HepG2 (cell line): ENCODE results near the gene MCOLN3. TPM values are rescaled to one million over a fixed set of nuclear protein-coding genes. Genes with fewer than 3 reads are reported as not detected.

Experiments used
- ATAC-seq: fragments of 200-7000 bp; cut with Tn5 transposase; 3 replicates; pipeline ENCODE4 v1.9.1; 2020; ENCODE audit warnings: mild to moderate bottlenecking, moderate library complexity
- BruUV-seq: library from RNA; stranded (reverse); fragments of 400-500 nt; replicated peaks from 2 replicates; lab custom pipeline; 2021; lab: Mats Ljungman, UMichigan
- CTCF ChIA-PET: fragments of 300-600 bp; formaldehyde crosslinking; extraction: SDS; loops from one replicate; lab custom pipeline; 2021; ENCODE audit warnings: low total read pairs, inconsistent platforms, low intra/inter-chr PET ratio; lab: Yijun Ruan, JAX
- POLR2A ChIA-PET: fragments of 350-600 bp; sonication (Branson Sonifier 250); formaldehyde crosslinking; loops from one replicate; lab custom pipeline; 2020; ENCODE audit warnings: antibody characterized with exemption, inconsistent platforms; lab: Yijun Ruan, JAX
- DNase-seq: peaks from one replicate; pipeline ENCODE4 v3.0.0-alpha.2; 2015; ENCODE audit warnings: low spot score
- FAIRE-seq: peaks from 3 replicates; lab custom pipeline; 2011; peaks lifted over from hg19 to GRCh38; lab: Jason Lieb, UNC
- H2AFZ ChIP-seq: one replicate; pipeline ENCODE4 v1.6.1; 2011; ENCODE audit warnings: low read length, inconsistent platforms
- H3K27ac ChIP-seq: fragments of 300-600 bp; 3 replicates; pipeline ENCODE4 v1.8.0; 2011; ENCODE audit warnings: mixed run types, mild to moderate bottlenecking, mixed read lengths, low read length, inconsistent platforms; ENCODE audit not compliant: insufficient read depth; ENCODE audit errors: extremely low read length
- H3K27me3 ChIP-seq, 2 experiments: fragments of 200-600 bp in 1 of 2; 2 replicates in 1 of 2; 3 replicates in 1 of 2; pipeline versions ENCODE4 v1.6.0 to v1.8.0; 2011; ENCODE audit warnings: low read length in 2 of 2, mild to moderate bottlenecking in 2 of 2, moderate library complexity in 2 of 2, inconsistent platforms in 1 of 2; ENCODE audit not compliant: insufficient read depth in 2 of 2, control insufficient read depth in 1 of 2
- H3K36me3 ChIP-seq, 2 experiments: fragments of 200-600 bp in 1 of 2; replicated peaks in 1 of 2; 2 replicates in 1 of 2; 3 replicates in 1 of 2; pipeline versions ENCODE4 v1.5.1 to v1.8.0; 2011; ENCODE audit warnings: low read length in 2 of 2, inconsistent platforms in 1 of 2; ENCODE audit not compliant: insufficient read depth in 2 of 2, control insufficient read depth in 1 of 2
- H3K4me1 ChIP-seq: 2 replicates; pipeline ENCODE4 v1.5.1; 2012; ENCODE audit warnings: low read length, inconsistent platforms; ENCODE audit not compliant: insufficient read depth
- H3K4me2 ChIP-seq: 2 replicates; pipeline ENCODE4 v1.6.0; 2011; ENCODE audit warnings: low read depth, low read length, inconsistent platforms
- H3K4me3 ChIP-seq, 3 experiments: fragments of 200-600 bp in 1 of 3; sonication (generic), shearing (Covaris generic) in 1 of 3; replicated peaks in 1 of 3; 2 replicates each; pipeline ENCODE4 v1.5.1; 2011 to 2016; ENCODE audit warnings: low read length in 3 of 3, inconsistent platforms in 2 of 3, low read depth in 2 of 3, mild to moderate bottlenecking in 2 of 3, control low read depth in 1 of 3, mixed read lengths in 1 of 3; ENCODE audit not compliant: insufficient read depth in 1 of 3
- H3K79me2 ChIP-seq: one replicate; pipeline ENCODE4 v1.6.1; 2011; ENCODE audit warnings: low read length, inconsistent platforms; ENCODE audit not compliant: insufficient read depth
- H3K9ac ChIP-seq: 2 replicates; pipeline ENCODE4 v1.6.0; 2011; ENCODE audit warnings: mild to moderate bottlenecking, low read depth, low read length, inconsistent platforms; ENCODE audit not compliant: insufficient read depth
- H3K9me3 ChIP-seq: 2 replicates; pipeline ENCODE4 v1.5.1; 2012; ENCODE audit warnings: mild to moderate bottlenecking, low read length
- H4K20me1 ChIP-seq: 2 replicates; pipeline ENCODE4 v1.6.0; 2011; ENCODE audit warnings: inconsistent platforms, mild to moderate bottlenecking, low read length, moderate library complexity; ENCODE audit not compliant: insufficient read depth
- CCDC6 ChIP-seq: sonication (generic); formaldehyde crosslinking; IDR thresholded peaks from 2 replicates; pipeline ENCODE4 v1.8.1; 2022; ENCODE audit warnings: mild to moderate bottlenecking, missing genetic modification reagents, moderate library complexity
- NR2F6 ChIP-seq, 2 experiments: IDR thresholded peaks; 2 replicates each; pipeline ENCODE4 v1.6.1; 2016; ENCODE audit warnings: antibody characterized with exemption in 1 of 2, mild to moderate bottlenecking in 1 of 2
- POGZ ChIP-seq: sonication (generic); formaldehyde crosslinking; IDR thresholded peaks from 2 replicates; pipeline ENCODE4 v1.4.0; 2020; ENCODE audit warnings: mild to moderate bottlenecking, missing genetic modification reagents
- SP140L ChIP-seq: sonication (generic); formaldehyde crosslinking; IDR thresholded peaks from 2 replicates; pipeline ENCODE4 v1.4.0; 2020; ENCODE audit warnings: missing genetic modification reagents, borderline replicate concordance
- ZFP36L2 ChIP-seq: sonication (generic); formaldehyde crosslinking; IDR thresholded peaks from 2 replicates; pipeline ENCODE4 v1.4.0; 2020; ENCODE audit warnings: missing genetic modification reagents
- WGBS: methylation state at CpG from one replicate; pipeline ENCODE4 v1.1.6; 2017; ENCODE audit warnings: low lambda C conversion rate; 5-methylcytosine and 5-hydroxymethylcytosine counted together
- in situ Hi-C: cut with HindIII; loops from 2 replicates; pipeline ENCODE4 v1.10.0; 2017; ENCODE audit warnings: low pct_unique_long_range_greater_than_20kb; ENCODE audit not compliant: extremely low pct_ligation_motif_present
- intact Hi-C: fragments of 100-400 bp; cut with micrococcal nuclease; formaldehyde crosslinking; loops from one replicate; pipeline ENCODE4 v1.10.0; 2022; ENCODE audit not compliant: unreplicated experiment
- polyA plus RNA-seq, 8 experiments: library from polyadenylated mRNA; depleted of rRNA in 3 of 8; stranded (reverse) in 7 of 8; unstranded in 1 of 8; fragments of >200 nt; fragmentation: Illumina TruSeq in 4 of 8; extraction: Trizol in 4 of 8; gene quantifications; 2 replicates each; pipeline versions ENCODE4 v1.2.1 to v1.2.3, GENCODE V29; 2011 to 2016; ENCODE audit warnings: low read depth in 4 of 8, missing spikeins in 1 of 8, mixed read lengths in 1 of 8; ENCODE audit not compliant: insufficient read depth in 1 of 8
- total RNA-seq, 5 experiments: library from RNA; depleted of rRNA; stranded (reverse); fragments of >200 nt; fragmentation: Illumina TruSeq; extraction: Trizol; gene quantifications; 2 replicates each; pipeline ENCODE4 v1.2.3, GENCODE V29; 2016; ENCODE audit warnings: low read depth in 1 of 5
- TF ChIP-seq, protein P1 (sequence below): sonication (generic); formaldehyde crosslinking; IDR thresholded peaks from 2 replicates; pipeline ENCODE4 v1.4.0; 2020; ENCODE audit warnings: mild to moderate bottlenecking, missing genetic modification reagents
- TF ChIP-seq, protein P2 (sequence below): sonication (generic); formaldehyde crosslinking; IDR thresholded peaks from 2 replicates; pipeline ENCODE4 v1.8.0; 2023; ENCODE audit warnings: mild to moderate bottlenecking, missing genetic modification reagents

Gene MCOLN3
- total and polyA plus RNA-seq, 2 of the 13 experiments (the other 11 are each of a cell fraction or from before 2014, with no cell fraction given): 0.04 TPM

DNA sequence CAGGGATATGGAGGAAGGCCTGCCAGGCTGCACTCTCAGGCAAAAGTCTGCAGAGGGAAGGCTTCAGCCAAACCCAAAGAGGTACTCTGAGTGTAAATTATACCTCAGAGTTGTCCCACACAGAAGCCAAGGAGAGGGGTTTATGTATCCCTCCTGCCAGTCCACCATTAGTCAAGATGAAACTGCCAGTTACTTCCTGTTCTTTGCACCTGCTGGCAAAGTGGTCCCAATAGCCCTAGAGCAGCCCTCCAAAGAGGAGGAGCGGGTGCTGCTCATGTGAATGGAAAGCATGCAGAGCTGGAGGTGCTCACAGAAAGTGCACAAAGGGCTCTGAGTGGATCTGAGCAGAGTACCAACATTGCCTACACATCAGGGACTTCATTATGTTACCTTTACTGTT lies 37.1 kb upstream of the MCOLN3 start:
- DNase-seq: no peak
- Histone ChIP-seq H3K4me2 (no peak overlapping the region), H3K79me2 (no peaks in the 10 kb centered on the region), H2AFZ (no peak overlapping the region), H3K27ac (no peak overlapping the region), H3K4me3 (no peak overlapping the region), H3K9ac (no peak overlapping the region), H3K36me3 (no peaks in the 10 kb centered on the region), H3K9me3 (no peaks in the 10 kb centered on the region), H3K27me3 (no peaks in the 10 kb centered on the region; a peak in 3 of 5 replicates), H4K20me1 (no peaks in the 10 kb centered on the region), H3K4me1 (no peaks in the 10 kb centered on the region)
- TF ChIP-seq ZFP36L2 (CRISPR knock-in tag): no peak
- no peak for TF ChIP-seq SP140L (CRISPR knock-in tag)
- TF ChIP-seq, protein P1, sequence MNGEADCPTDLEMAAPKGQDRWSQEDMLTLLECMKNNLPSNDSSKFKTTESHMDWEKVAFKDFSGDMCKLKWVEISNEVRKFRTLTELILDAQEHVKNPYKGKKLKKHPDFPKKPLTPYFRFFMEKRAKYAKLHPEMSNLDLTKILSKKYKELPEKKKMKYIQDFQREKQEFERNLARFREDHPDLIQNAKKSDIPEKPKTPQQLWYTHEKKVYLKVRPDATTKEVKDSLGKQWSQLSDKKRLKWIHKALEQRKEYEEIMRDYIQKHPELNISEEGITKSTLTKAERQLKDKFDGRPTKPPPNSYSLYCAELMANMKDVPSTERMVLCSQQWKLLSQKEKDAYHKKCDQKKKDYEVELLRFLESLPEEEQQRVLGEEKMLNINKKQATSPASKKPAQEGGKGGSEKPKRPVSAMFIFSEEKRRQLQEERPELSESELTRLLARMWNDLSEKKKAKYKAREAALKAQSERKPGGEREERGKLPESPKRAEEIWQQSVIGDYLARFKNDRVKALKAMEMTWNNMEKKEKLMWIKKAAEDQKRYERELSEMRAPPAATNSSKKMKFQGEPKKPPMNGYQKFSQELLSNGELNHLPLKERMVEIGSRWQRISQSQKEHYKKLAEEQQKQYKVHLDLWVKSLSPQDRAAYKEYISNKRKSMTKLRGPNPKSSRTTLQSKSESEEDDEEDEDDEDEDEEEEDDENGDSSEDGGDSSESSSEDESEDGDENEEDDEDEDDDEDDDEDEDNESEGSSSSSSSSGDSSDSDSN (CRISPR knock-in tag): no peak
- TF ChIP-seq CCDC6 (CRISPR knock-in tag): no peak
- no peak for TF ChIP-seq POGZ (CRISPR knock-in tag)
- no peak for TF ChIP-seq NR2F6 (IDR thresholded peaks at IDR 0.05)
- no peak for TF ChIP-seq NR2F6 (CRISPR knock-in tag; IDR thresholded peaks at IDR 0.05)
- TF ChIP-seq, protein P2, sequence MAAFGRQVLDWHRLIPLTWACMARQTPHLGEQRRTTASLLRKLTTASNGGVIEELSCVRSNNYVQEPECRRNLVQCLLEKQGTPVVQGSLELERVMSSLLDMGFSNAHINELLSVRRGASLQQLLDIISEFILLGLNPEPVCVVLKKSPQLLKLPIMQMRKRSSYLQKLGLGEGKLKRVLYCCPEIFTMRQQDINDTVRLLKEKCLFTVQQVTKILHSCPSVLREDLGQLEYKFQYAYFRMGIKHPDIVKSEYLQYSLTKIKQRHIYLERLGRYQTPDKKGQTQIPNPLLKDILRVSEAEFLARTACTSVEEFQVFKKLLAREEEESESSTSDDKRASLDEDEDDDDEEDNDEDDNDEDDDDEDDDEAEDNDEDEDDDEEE (CRISPR knock-in tag): no peak
- 50% methylated on average over 1 of the region's 1 CpG for WGBS
- intact Hi-C loops: no loop called here
- POLR2A ChIA-PET: no interaction called here
- no peak for ATAC-seq
- in situ Hi-C loops: no loop called here
- no TSS peak for BruUV-seq
- no peak for FAIRE-seq
- CTCF ChIA-PET: no interaction called here
